HEK293 (cell line): ENCODE measurements around the gene ADCY6.

Experiments used
- CTCF ChIA-PET: fragments of 350-600 bp; formaldehyde crosslinking; extraction: SDS; loops from one replicate; lab custom pipeline; 2021; ENCODE audit warnings: antibody characterized with exemption; lab: Yijun Ruan, JAX
- POLR2A ChIA-PET: fragments of 300-600 bp; formaldehyde crosslinking; extraction: SDS; loops from one replicate; lab custom pipeline; 2020; ENCODE audit warnings: antibody characterized with exemption, inconsistent platforms; lab: Yijun Ruan, JAX
- H3K27ac ChIP-seq: fragments of 200-500 bp; sonication (Bioruptor generic); 2 replicates; pipeline ENCODE4 v1.5.1; 2014; ENCODE audit warnings: low read depth, low read length, control low read depth, inconsistent platforms; ENCODE audit errors: extremely low read depth
- H3K36me3 ChIP-seq, 2 experiments: fragments of 200-500 bp in 1 of 2; sonication (Bioruptor generic) in 1 of 2; 1 replicate in 1 of 2; 2 replicates in 1 of 2; pipeline ENCODE4 v1.5.1; 2014 to 2017; ENCODE audit warnings: inconsistent platforms in 2 of 2, low read length in 2 of 2; ENCODE audit not compliant: control insufficient read depth in 2 of 2, insufficient read depth in 1 of 2
- H3K4me1 ChIP-seq: fragments of 200-500 bp; sonication (Bioruptor generic); 2 replicates; pipeline ENCODE4 v1.5.1; 2014; ENCODE audit warnings: mild to moderate bottlenecking, low read length, inconsistent platforms; ENCODE audit not compliant: control insufficient read depth, insufficient read depth
- H3K4me3 ChIP-seq: 2 replicates; pipeline ENCODE4 v1.5.1; 2011; ENCODE audit warnings: low read depth, mild to moderate bottlenecking, control low read depth, low read length, moderate library complexity
- H3K9me3 ChIP-seq: fragments of 200-500 bp; sonication (Bioruptor generic); 2 replicates; pipeline ENCODE4 v1.5.1; 2014; ENCODE audit warnings: low read depth, low read length, inconsistent platforms; ENCODE audit not compliant: control insufficient read depth, insufficient read depth
- BCL11A ChIP-seq: fragments of 450-650 bp; formaldehyde crosslinking; IDR thresholded peaks from 2 replicates; pipeline ENCODE4 v1.5.1; 2016; ENCODE audit warnings: low read depth, missing biosample characterization, missing genetic modification characterization
- KLF1 ChIP-seq: fragments of 450-650 bp; formaldehyde crosslinking; IDR thresholded peaks from 2 replicates; pipeline ENCODE4 v1.5.1; 2016; ENCODE audit warnings: missing biosample characterization, missing genetic modification characterization
- SP7 ChIP-seq: fragments of 450-650 bp; formaldehyde crosslinking; IDR thresholded peaks from 2 replicates; pipeline ENCODE4 v1.5.1; 2016; ENCODE audit warnings: missing biosample characterization, missing genetic modification characterization
- YY2 ChIP-seq: fragments of 450-650 bp; formaldehyde crosslinking; IDR thresholded peaks from 2 replicates; pipeline ENCODE4 v1.5.1; 2016; ENCODE audit warnings: missing biosample characterization, missing genetic modification characterization
- ZBTB20 ChIP-seq: fragments of 450-650 bp; formaldehyde crosslinking; IDR thresholded peaks from 2 replicates; pipeline ENCODE4 v1.5.1; 2016; ENCODE audit warnings: missing biosample characterization, missing genetic modification characterization
- ZBTB21 ChIP-seq: fragments of 450-650 bp; formaldehyde crosslinking; IDR thresholded peaks from 2 replicates; pipeline ENCODE4 v1.5.1; 2017; ENCODE audit warnings: missing biosample characterization, missing genetic modification characterization
- ZBTB48 ChIP-seq: fragments of 450-650 bp; formaldehyde crosslinking; IDR thresholded peaks from 2 replicates; pipeline ENCODE4 v1.5.1; 2016; ENCODE audit warnings: missing biosample characterization, missing genetic modification characterization
- ZFP3 ChIP-seq: fragments of 450-650 bp; formaldehyde crosslinking; IDR thresholded peaks from 2 replicates; pipeline ENCODE4 v1.5.1; 2016; ENCODE audit warnings: low read depth, missing biosample characterization, missing genetic modification characterization
- ZFP37 ChIP-seq: fragments of 450-650 bp; formaldehyde crosslinking; IDR thresholded peaks from 2 replicates; pipeline ENCODE4 v1.5.1; 2016; ENCODE audit warnings: missing biosample characterization, missing genetic modification characterization
- ZNF112 ChIP-seq: fragments of 450-650 bp; formaldehyde crosslinking; IDR thresholded peaks from 2 replicates; pipeline ENCODE4 v1.5.0; 2017; ENCODE audit warnings: missing biosample characterization, missing genetic modification characterization
- ZNF132 ChIP-seq: fragments of 450-650 bp; formaldehyde crosslinking; IDR thresholded peaks from 2 replicates; pipeline ENCODE4 v1.5.1; 2017; ENCODE audit warnings: missing biosample characterization, missing genetic modification characterization, borderline replicate concordance
- ZNF221 ChIP-seq: fragments of 450-650 bp; formaldehyde crosslinking; IDR thresholded peaks from 2 replicates; pipeline ENCODE4 v1.5.1; 2017; ENCODE audit warnings: missing biosample characterization, missing genetic modification characterization, borderline replicate concordance
- ZNF280D ChIP-seq: fragments of 450-650 bp; formaldehyde crosslinking; IDR thresholded peaks from 2 replicates; pipeline ENCODE4 v1.5.1; 2016; ENCODE audit warnings: missing biosample characterization, missing genetic modification characterization
- ZNF341 ChIP-seq: fragments of 450-650 bp; formaldehyde crosslinking; IDR thresholded peaks from 2 replicates; pipeline ENCODE4; 2016; ENCODE audit warnings: low read depth, missing biosample characterization, missing genetic modification characterization
- ZNF391 ChIP-seq: fragments of 450-650 bp; formaldehyde crosslinking; IDR thresholded peaks from 2 replicates; pipeline ENCODE4 v1.5.1; 2016; ENCODE audit warnings: low read depth, missing biosample characterization, missing genetic modification characterization, borderline replicate concordance
- ZNF423 ChIP-seq: fragments of 450-650 bp; formaldehyde crosslinking; IDR thresholded peaks from 2 replicates; pipeline ENCODE4 v1.5.1; 2016; ENCODE audit warnings: missing biosample characterization, missing genetic modification characterization
- ZNF426 ChIP-seq: fragments of 450-650 bp; formaldehyde crosslinking; IDR thresholded peaks from 2 replicates; pipeline ENCODE4 v1.5.1; 2017; ENCODE audit warnings: missing biosample characterization, missing genetic modification characterization, mild to moderate bottlenecking, inconsistent platforms, moderate library complexity
- ZNF521 ChIP-seq: fragments of 450-650 bp; formaldehyde crosslinking; IDR thresholded peaks from 2 replicates; pipeline ENCODE4 v1.5.1; 2017; ENCODE audit warnings: missing biosample characterization, mild to moderate bottlenecking, missing genetic modification characterization
- ZNF544 ChIP-seq: fragments of 450-650 bp; formaldehyde crosslinking; IDR thresholded peaks from 2 replicates; pipeline ENCODE4 v1.5.0; 2017; ENCODE audit warnings: missing biosample characterization, missing genetic modification characterization
- ZNF560 ChIP-seq: fragments of 450-650 bp; formaldehyde crosslinking; IDR thresholded peaks from 2 replicates; pipeline ENCODE4 v1.5.1; 2017; ENCODE audit warnings: missing biosample characterization, missing genetic modification characterization, borderline replicate concordance
- ZNF623 ChIP-seq: fragments of 450-650 bp; formaldehyde crosslinking; IDR thresholded peaks from 2 replicates; pipeline ENCODE4 v1.5.1; 2016; ENCODE audit warnings: missing biosample characterization, missing genetic modification characterization
- ZNF664 ChIP-seq: fragments of 450-650 bp; formaldehyde crosslinking; IDR thresholded peaks from 2 replicates; pipeline ENCODE4 v1.5.1; 2016; ENCODE audit warnings: missing biosample characterization, missing genetic modification characterization
- ZNF704 ChIP-seq: fragments of 450-650 bp; formaldehyde crosslinking; IDR thresholded peaks from 2 replicates; pipeline ENCODE4 v1.5.1; 2016; ENCODE audit warnings: missing biosample characterization, missing genetic modification characterization
- ZNF777 ChIP-seq: fragments of 450-650 bp; formaldehyde crosslinking; IDR thresholded peaks from 2 replicates; pipeline ENCODE4 v1.5.1; 2017; ENCODE audit warnings: missing biosample characterization, missing genetic modification characterization, borderline replicate concordance
- ZSCAN23 ChIP-seq: fragments of 450-650 bp; formaldehyde crosslinking; IDR thresholded peaks from 2 replicates; pipeline ENCODE4 v1.5.1; 2016; ENCODE audit warnings: missing biosample characterization, missing genetic modification characterization
- TF ChIP-seq, protein P1 (sequence below): fragments of 450-650 bp; formaldehyde crosslinking; IDR thresholded peaks from 2 replicates; pipeline ENCODE4 v1.5.1; 2016; ENCODE audit warnings: missing biosample characterization, missing genetic modification characterization
- TF ChIP-seq, protein P2 (sequence below): fragments of 450-650 bp; formaldehyde crosslinking; IDR thresholded peaks from 2 replicates; pipeline ENCODE4 v1.5.1; 2016; ENCODE audit warnings: missing biosample characterization, missing genetic modification characterization

The ADCY6 gene

DNA sequence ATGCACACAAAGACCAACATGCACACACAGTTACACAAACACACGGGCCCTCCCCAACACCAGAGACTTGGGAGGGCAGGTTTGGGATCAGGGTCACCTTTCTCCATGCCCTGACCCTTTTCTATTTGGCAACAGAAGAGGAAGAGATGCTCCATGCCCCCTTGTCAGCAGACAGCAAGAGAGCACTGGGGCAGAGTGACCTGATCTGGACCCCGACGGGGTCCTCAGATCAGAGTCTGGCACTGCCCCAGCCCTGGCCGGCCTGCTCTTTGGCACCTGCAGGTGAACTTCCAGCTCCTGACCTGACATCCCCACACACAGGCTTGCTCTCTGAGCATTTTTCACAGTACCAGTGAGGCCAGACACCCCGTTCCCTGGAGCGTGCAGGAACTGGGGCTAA, 21.4 kb downstream of the ADCY6 start (continued):
- no peak for TF ChIP-seq ZNF704 (tag by site-specific recombination)
- TF ChIP-seq ZBTB21 (tag by site-specific recombination): no peak
- TF ChIP-seq, protein P1, sequence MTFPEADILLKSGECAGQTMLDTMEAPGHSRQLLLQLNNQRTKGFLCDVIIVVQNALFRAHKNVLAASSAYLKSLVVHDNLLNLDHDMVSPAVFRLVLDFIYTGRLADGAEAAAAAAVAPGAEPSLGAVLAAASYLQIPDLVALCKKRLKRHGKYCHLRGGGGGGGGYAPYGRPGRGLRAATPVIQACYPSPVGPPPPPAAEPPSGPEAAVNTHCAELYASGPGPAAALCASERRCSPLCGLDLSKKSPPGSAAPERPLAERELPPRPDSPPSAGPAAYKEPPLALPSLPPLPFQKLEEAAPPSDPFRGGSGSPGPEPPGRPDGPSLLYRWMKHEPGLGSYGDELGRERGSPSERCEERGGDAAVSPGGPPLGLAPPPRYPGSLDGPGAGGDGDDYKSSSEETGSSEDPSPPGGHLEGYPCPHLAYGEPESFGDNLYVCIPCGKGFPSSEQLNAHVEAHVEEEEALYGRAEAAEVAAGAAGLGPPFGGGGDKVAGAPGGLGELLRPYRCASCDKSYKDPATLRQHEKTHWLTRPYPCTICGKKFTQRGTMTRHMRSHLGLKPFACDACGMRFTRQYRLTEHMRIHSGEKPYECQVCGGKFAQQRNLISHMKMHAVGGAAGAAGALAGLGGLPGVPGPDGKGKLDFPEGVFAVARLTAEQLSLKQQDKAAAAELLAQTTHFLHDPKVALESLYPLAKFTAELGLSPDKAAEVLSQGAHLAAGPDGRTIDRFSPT (tag by site-specific recombination): no peak
- TF ChIP-seq ZNF391 (tag by site-specific recombination): no peak
- no peak for TF ChIP-seq ZNF623 (tag by site-specific recombination)
- no peak for TF ChIP-seq KLF1
- TF ChIP-seq ZBTB20 (tag by site-specific recombination): no peak
- no peak for TF ChIP-seq ZFP37 (tag by site-specific recombination)
- TF ChIP-seq, all 188 proteins: peak for 0

GRCh38 chr12:48767047-48767446, 21.8 kb downstream of the ADCY6 start:
- no peaks in the 10 kb centered on the region for H3K9me3 ChIP-seq
- ChIA-PET CTCF (interaction anchor here (0.6 kb wide), 1 partner anchor 52 kb away, joined by 3 read pairs; no protein-coding TSS in a partner anchor), POLR2A (no interaction called here)
- peaks cover 10 to 64% of the 10 kb centered on the region in 2 experiments; a peak in 2 of 3 replicates for H3K36me3 ChIP-seq
- no peak overlapping the region for H3K4me3 ChIP-seq
- no peaks in the 10 kb centered on the region for H3K4me1 ChIP-seq
- TF ChIP-seq ZFP3: no peak
- TF ChIP-seq ZNF423 (tag by site-specific recombination): no peak
- TF ChIP-seq YY2 (tag by site-specific recombination): no peak
- no peak for TF ChIP-seq ZNF132
- H3K27ac ChIP-seq: no peak overlapping the region

- ChIA-PET CTCF (interaction anchor here (0.6 to 1.3 kb wide), 3 partner anchors 12 to 47 kb away, joined by 4 to 6 read pairs (median 5); no protein-coding TSS in a partner anchor), POLR2A (no interaction called here)
- Histone ChIP-seq H3K36me3 (peaks cover 10 to 51% of the 10 kb centered on the region in 2 experiments; a peak in 2 of 3 replicates), H3K4me1 (no peaks in the 10 kb centered on the region), H3K4me3 (no peak overlapping the region), H3K27ac (no peak overlapping the region), H3K9me3 (no peaks in the 10 kb centered on the region)
- TF ChIP-seq ZNF560 (tag by site-specific recombination) (no peak), BCL11A (tag by site-specific recombination) (no peak), ZBTB20 (tag by site-specific recombination) (no peak), ZNF664 (tag by site-specific recombination) (no peak), ZNF391 (tag by site-specific recombination) (no peak), ZNF777 (tag by site-specific recombination) (no peak), ZNF426 (tag by site-specific recombination) (no peak), ZSCAN23 (tag by site-specific recombination) (no peak), ZNF341 (tag by site-specific recombination) (no peak), ZBTB48 (tag by site-specific recombination) (no peak), ZNF280D (no peak), ZNF112 (tag by site-specific recombination) (no peak), ZNF544 (no peak), ZNF521 (no peak), SP7 (tag by site-specific recombination) (no peak), ZNF221 (tag by site-specific recombination) (no peak), YY2 (tag by site-specific recombination) (no peak)
- TF ChIP-seq, protein P2, sequence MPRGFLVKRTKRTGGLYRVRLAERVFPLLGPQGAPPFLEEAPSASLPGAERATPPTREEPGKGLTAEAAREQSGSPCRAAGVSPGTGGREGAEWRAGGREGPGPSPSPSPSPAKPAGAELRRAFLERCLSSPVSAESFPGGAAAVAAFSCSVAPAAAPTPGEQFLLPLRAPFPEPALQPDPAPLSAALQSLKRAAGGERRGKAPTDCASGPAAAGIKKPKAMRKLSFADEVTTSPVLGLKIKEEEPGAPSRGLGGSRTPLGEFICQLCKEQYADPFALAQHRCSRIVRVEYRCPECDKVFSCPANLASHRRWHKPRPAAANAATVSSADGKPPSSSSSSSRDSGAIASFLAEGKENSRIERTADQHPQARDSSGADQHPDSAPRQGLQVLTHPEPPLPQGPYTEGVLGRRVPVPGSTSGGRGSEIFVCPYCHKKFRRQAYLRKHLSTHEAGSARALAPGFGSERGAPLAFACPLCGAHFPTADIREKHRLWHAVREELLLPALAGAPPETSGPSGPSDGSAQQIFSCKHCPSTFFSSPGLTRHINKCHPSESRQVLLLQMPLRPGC (tag by site-specific recombination): no peak
Observed at GRCh38 chr12:48765753-48766162, 23.1 kb downstream of the ADCY6 start.
